Immature natural killer cell (primary cell): Measurements from ENCODE around the gene JPT1. TPM values are rescaled to one million over a fixed set of nuclear protein-coding genes. Genes with fewer than 3 reads are reported as not detected.

Experiments
- DNase-seq, 3 donors: peaks; one replicate each; pipeline ENCODE4 v3.0.0; 2022; ENCODE audit warnings: mixed read lengths in 1 of 3
- H3K27ac Mint-ChIP-seq, 6 donors: one replicate each; pipeline ENCODE4 v1.8.0; 2020; ENCODE audit warnings: mixed read lengths in 6 of 6, mild to moderate bottlenecking in 5 of 6, inconsistent platforms in 4 of 6, moderate library complexity in 3 of 6
- H3K27me3 Mint-ChIP-seq, 3 donors: one replicate each; pipeline ENCODE4 v1.8.0; 2020 to 2021; ENCODE audit warnings: low read depth in 3 of 3, mild to moderate bottlenecking in 3 of 3, mixed read lengths in 3 of 3, moderate library complexity in 3 of 3, inconsistent platforms in 1 of 3
- H3K36me3 Mint-ChIP-seq, 3 donors: one replicate each; pipeline ENCODE4 v1.8.0; 2020; ENCODE audit warnings: mixed read lengths in 3 of 3, inconsistent platforms in 2 of 3, mild to moderate bottlenecking in 2 of 3
- H3K4me1 Mint-ChIP-seq, 2 donors: one replicate each; pipeline ENCODE4 v1.8.0; 2020; ENCODE audit warnings: inconsistent platforms in 2 of 2, mild to moderate bottlenecking in 2 of 2, mixed read lengths in 2 of 2, moderate library complexity in 1 of 2
- H3K4me3 Mint-ChIP-seq, 5 donors: one replicate each; pipeline ENCODE4 v1.8.0; 2020; ENCODE audit warnings: mild to moderate bottlenecking in 5 of 5, mixed read lengths in 5 of 5, inconsistent platforms in 3 of 5, moderate library complexity in 3 of 5
- H3K9me3 Mint-ChIP-seq, 6 donors: one replicate each; pipeline ENCODE4 v1.8.0; 2020; ENCODE audit warnings: mild to moderate bottlenecking in 6 of 6, mixed read lengths in 6 of 6, inconsistent platforms in 4 of 6, moderate library complexity in 3 of 6
- polyA plus RNA-seq, 3 donors: library from polyadenylated mRNA; unstranded; fragments of 300-500 nt; fragmentation: Illumina TruSeq; gene quantifications; one replicate each; pipeline ENCODE4 v1.2.3, GENCODE V29; 2021

JPT1 gene
- polyA plus RNA-seq, 3 donors from 2014 or later = 105 to 168 (median 133) TPM

GRCh38 chr17:75087182-75087557 lies 67.1 kb downstream of the JPT1 start:
- H3K4me3 Mint-ChIP-seq = peak overlapping the region; percentile 79 to 83 (median 80)
- no peak for DNase-seq
- H3K4me1 Mint-ChIP-seq = peaks cover 12 to 14% of the 10 kb centered on the region in 2 donors
- H3K27me3 Mint-ChIP-seq = peaks cover 1 to 2% (median 1%) of the 10 kb centered on the region in 3 donors
- no peaks in the 10 kb centered on the region for H3K36me3 Mint-ChIP-seq
- H3K27ac Mint-ChIP-seq = peak overlapping the region in 4 of 6 donors; percentile 35 to 77 (median 69)
- H3K9me3 Mint-ChIP-seq = no peaks in the 10 kb centered on the region

DNA sequence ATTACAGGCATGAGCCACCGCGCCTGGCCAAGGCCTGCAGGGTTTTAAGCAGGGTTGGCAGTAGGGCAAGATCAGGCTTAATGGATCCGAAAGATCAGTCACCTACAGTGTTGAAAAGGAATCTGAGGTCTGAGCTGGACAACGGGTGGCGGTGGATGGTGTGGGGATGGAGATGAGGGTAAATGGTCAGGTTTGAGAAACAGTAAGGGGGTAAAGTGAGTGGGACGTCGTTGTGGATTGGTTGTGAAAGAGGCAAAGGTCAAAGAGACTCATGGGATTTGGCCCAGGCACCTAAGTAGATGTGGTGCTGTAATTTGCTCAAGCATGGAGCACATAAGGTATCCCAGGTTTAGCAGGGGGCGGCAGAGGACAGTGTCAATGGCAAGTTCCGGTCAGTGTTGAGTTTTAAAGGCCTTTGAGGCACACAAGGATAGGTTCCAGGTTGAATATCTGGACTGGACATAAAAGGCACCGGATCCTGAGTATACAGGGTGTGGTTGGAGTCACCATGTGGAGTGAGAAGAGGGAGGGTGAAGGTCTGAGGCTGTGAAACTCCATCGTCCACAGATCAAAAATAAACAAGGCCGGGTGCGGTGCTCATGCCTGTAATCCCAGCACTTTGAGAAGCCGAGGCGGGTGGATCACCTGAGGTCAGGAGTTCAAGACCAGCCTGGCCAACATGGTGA lies 67.7 kb downstream of the JPT1 start:
- Mint-ChIP-seq H3K4me1 (peaks cover 12 to 14% of the 10 kb centered on the region in 2 donors), H3K27ac (peak overlapping the region in 5 of 6 donors; percentile 1 to 77 (median 68)), H3K9me3 (no peaks in the 10 kb centered on the region), H3K36me3 (no peaks in the 10 kb centered on the region), H3K4me3 (peak overlapping the region; percentile 79 to 83 (median 80)), H3K27me3 (peaks cover 1 to 2% (median 1%) of the 10 kb centered on the region in 3 donors)
- DNase-seq = no peak

Other genes starting within 250 kb of the JPT1 start
- gene USH1G, start 231.3 kb downstream of the JPT1 start, polyA plus RNA-seq = not detected
- not detected for gene OTOP2, start 230.2 kb downstream of the JPT1 start, polyA plus RNA-seq
- not detected for gene OTOP3, start 218.6 kb downstream of the JPT1 start, polyA plus RNA-seq
- under 1 TPM in 2 of 3 donors, not detected in 1; 0.34 to 0.94 TPM for gene HID1, start 181.8 kb downstream of the JPT1 start, polyA plus RNA-seq
- not detected for gene CDR2L, start 166.9 kb downstream of the JPT1 start, polyA plus RNA-seq
- gene MRPL58, start 141.8 kb downstream of the JPT1 start, polyA plus RNA-seq = 10 to 100 TPM; 32.4 to 52.3 (median 47.1) TPM
- 100 to 1,000 TPM; 257 to 366 (median 261) TPM for gene ATP5PD, start 107.5 kb downstream of the JPT1 start, polyA plus RNA-seq
- 1 to 10 TPM; 2.3 to 6.0 (median 4.4) TPM for gene KCTD2, start 107.3 kb downstream of the JPT1 start, polyA plus RNA-seq
- gene SLC16A5, start 66.6 kb downstream of the JPT1 start, polyA plus RNA-seq = 1 to 10 TPM; 1.5 to 2.1 (median 1.5) TPM
- 1 to 10 TPM in 2 of 3 donors, under 1 TPM in 1; 0.57 to 7.5 (median 3.5) TPM for gene ARMC7, start 44.5 kb downstream of the JPT1 start, polyA plus RNA-seq
- 100 to 1,000 TPM in 1 of 3 donors, 10 to 100 TPM in 2; 80.3 to 111 (median 88.8) TPM for gene NT5C, start 22.8 kb downstream of the JPT1 start, polyA plus RNA-seq
- gene SUMO2, start 28.4 kb upstream of the JPT1 start, polyA plus RNA-seq = 100 to 1,000 TPM; 214 to 427 (median 404) TPM
- 10 to 100 TPM; 28.3 to 47.8 (median 41.1) TPM for gene NUP85, start 51.2 kb upstream of the JPT1 start, polyA plus RNA-seq
- 10 to 100 TPM in 1 of 3 donors, 1 to 10 TPM in 2; 3.7 to 17.8 (median 3.8) TPM for gene GGA3, start 107.1 kb upstream of the JPT1 start, polyA plus RNA-seq
- 100 to 1,000 TPM; 118 to 189 (median 122) TPM for gene MRPS7, start 107.4 kb upstream of the JPT1 start, polyA plus RNA-seq
- 100 to 1,000 TPM; 113 to 187 (median 145) TPM for gene MIF4GD, start 116.7 kb upstream of the JPT1 start, polyA plus RNA-seq
- gene SLC25A19, start 134.9 kb upstream of the JPT1 start, polyA plus RNA-seq = 10 to 100 TPM; 11.2 to 27.2 (median 21.0) TPM